ENCODE data around the gene KPNA6. TPM values are rescaled to one million over a fixed set of nuclear protein-coding genes. Genes with fewer than 3 reads are reported as not detected.

Gene KPNA6
- total RNA-seq, 3 donors from 2014 or later = 47.1 to 70.7 (median 50.1) TPM

GRCh38 chr1:32221980-32222755 is 114.3 kb downstream of the KPNA6 start, which contains the start of the genes EIF3I and TMEM234:
Gene EIF3I, plus strand, starts transcription at chr1:32222407. Its CDS starts 35 bp downstream, at chr1:32222442.
Gene TMEM234, minus strand, starts transcription at chr1:32222353. Its CDS starts 31 bp downstream, at chr1:32222322.
- peak within 1 kb of the TSS; percentile 59 for H3K4me3 ChIP-seq
- H3K4me1 ChIP-seq (ENCODE audit: low read depth) = peaks cover 22% of the 10 kb centered on the region
- no peaks in the 10 kb centered on the region for H3K9me3 ChIP-seq
- DNase-seq (peak; percentile 93 to 96 (median 95)), ATAC-seq (peak; percentile 97)
- peaks cover 3% of the 10 kb centered on the region for H3K36me3 ChIP-seq (ENCODE audit: low read depth)
- TF ChIP-seq, protein P1, sequence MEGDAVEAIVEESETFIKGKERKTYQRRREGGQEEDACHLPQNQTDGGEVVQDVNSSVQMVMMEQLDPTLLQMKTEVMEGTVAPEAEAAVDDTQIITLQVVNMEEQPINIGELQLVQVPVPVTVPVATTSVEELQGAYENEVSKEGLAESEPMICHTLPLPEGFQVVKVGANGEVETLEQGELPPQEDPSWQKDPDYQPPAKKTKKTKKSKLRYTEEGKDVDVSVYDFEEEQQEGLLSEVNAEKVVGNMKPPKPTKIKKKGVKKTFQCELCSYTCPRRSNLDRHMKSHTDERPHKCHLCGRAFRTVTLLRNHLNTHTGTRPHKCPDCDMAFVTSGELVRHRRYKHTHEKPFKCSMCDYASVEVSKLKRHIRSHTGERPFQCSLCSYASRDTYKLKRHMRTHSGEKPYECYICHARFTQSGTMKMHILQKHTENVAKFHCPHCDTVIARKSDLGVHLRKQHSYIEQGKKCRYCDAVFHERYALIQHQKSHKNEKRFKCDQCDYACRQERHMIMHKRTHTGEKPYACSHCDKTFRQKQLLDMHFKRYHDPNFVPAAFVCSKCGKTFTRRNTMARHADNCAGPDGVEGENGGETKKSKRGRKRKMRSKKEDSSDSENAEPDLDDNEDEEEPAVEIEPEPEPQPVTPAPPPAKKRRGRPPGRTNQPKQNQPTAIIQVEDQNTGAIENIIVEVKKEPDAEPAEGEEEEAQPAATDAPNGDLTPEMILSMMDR (IDR thresholded peaks at IDR 0.05) = no peak
- intact Hi-C loops (cut with DNase I, micrococcal nuclease) = no loop called here

DNA sequence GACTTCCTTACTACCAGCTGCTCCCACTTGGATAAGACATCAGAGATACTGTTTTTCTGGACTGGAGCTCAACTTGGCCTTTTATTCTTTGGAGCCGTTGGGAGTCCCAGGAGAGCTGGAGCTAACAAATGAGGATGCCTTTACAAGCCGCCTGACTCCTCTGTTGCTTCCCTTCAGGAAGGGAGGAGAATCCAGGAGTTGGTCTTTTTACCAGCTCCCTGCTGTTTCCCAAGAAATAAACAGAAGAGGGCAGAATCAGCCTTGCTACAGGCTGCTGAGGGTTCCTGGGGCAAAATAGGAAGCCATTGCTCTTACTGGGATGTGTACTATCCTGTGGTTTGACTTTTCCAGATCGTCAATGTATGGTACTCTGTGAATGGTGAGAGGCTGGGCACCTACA is 115.8 kb downstream of the KPNA6 start:
- Histone ChIP-seq H3K4me3 (no peak overlapping the region), H3K9me3 (no peaks in the 10 kb centered on the region), H3K4me1 (ENCODE audit: low read depth) (peaks cover 22% of the 10 kb centered on the region), H3K36me3 (ENCODE audit: low read depth) (peaks cover 3% of the 10 kb centered on the region)
- TF ChIP-seq, protein P1 (IDR thresholded peaks at IDR 0.05) = no peak
- ATAC-seq (no peak), DNase-seq (no peak)
- intact Hi-C loops (cut with DNase I, micrococcal nuclease) = no loop called here

GRCh38 chr1:32224285-32224684 is 116.4 kb downstream of the KPNA6 start:
- DNase-seq (no peak), ATAC-seq (no peak)
- Histone ChIP-seq H3K4me1 (ENCODE audit: low read depth) (peaks cover 22% of the 10 kb centered on the region), H3K36me3 (ENCODE audit: low read depth) (peaks cover 3% of the 10 kb centered on the region), H3K9me3 (no peaks in the 10 kb centered on the region), H3K4me3 (no peak overlapping the region)
- TF ChIP-seq, protein P1 (IDR thresholded peaks at IDR 0.05) = no peak
- intact Hi-C loops (cut with DNase I, micrococcal nuclease) = no loop called here

Small RNA genes within 50 kb of the gene (microRNA-seq; reads per million reads assigned to microRNA genes)
- gene MIR5585 = not detected

Other genes with a start within 250 kb of the KPNA6 start
- gene PTP4A2, start 169.7 kb upstream of the KPNA6 start, total RNA-seq = 100 to 1,000 TPM; 211 to 307 (median 298) TPM
- 100 to 1,000 TPM in 1 of 3 donors, 10 to 100 TPM in 2; 85.2 to 127 (median 90.5) TPM for gene KHDRBS1, start 94.2 kb upstream of the KPNA6 start, total RNA-seq
- 10 to 100 TPM in 2 of 3 donors, 1 to 10 TPM in 1; 9.7 to 14.2 (median 12.2) TPM for gene TMEM39B, start 35.1 kb upstream of the KPNA6 start, total RNA-seq
- gene TXLNA, start 71.6 kb downstream of the KPNA6 start, total RNA-seq = 10 to 100 TPM; 31.0 to 45.2 (median 39.3) TPM
- 1 to 10 TPM; 1.5 to 4.2 (median 3.2) TPM for gene CCDC28B, start 92.5 kb downstream of the KPNA6 start, total RNA-seq
- gene IQCC, start 97.6 kb downstream of the KPNA6 start, total RNA-seq = 1 to 10 TPM; 1.1 to 2.2 (median 1.9) TPM
- not detected for gene DCDC2B, start 101.0 kb downstream of the KPNA6 start, total RNA-seq
- 10 to 100 TPM; 21.1 to 35.6 (median 28.0) TPM for gene TMEM234, start 114.3 kb downstream of the KPNA6 start, total RNA-seq
- gene EIF3I, start 114.4 kb downstream of the KPNA6 start, total RNA-seq = 100 to 1,000 TPM; 111 to 138 (median 115) TPM
- 1 to 10 TPM; 3.4 to 5.5 (median 5.5) TPM for gene FAM167B, start 139.2 kb downstream of the KPNA6 start, total RNA-seq
- gene LCK, start 143.2 kb downstream of the KPNA6 start, total RNA-seq = 1 to 10 TPM; 4.7 to 6.0 (median 5.9) TPM
- 100 to 1,000 TPM; 143 to 208 (median 203) TPM for gene HDAC1, start 184.0 kb downstream of the KPNA6 start, total RNA-seq
- gene MARCKSL1, start 228.2 kb downstream of the KPNA6 start, total RNA-seq = 100 to 1,000 TPM in 2 of 3 donors, 10 to 100 TPM in 1; 37.0 to 149 (median 140) TPM